ENCODE results near the gene CASK.

CASK gene

DNA sequence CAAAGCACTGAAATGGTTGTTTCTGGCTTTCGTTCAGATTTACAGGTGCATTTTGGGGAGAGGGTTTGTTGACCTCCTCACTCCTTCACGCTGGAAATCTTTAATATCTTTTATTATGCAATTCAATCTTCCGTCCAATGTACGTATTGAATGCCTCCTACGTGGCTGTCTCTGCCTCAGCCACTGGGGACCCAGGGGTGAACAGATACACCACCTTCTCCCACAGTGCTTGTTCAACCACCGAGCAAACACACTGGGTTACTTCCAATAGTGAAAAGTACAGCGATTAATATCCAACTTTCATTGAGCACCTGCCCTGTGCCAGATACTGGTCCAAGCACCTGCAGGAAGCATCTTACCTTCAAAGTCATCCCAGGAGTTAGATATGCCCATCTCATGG, 424.2 kb downstream of the CASK start:
- FAIRE-seq: no peak

DNA sequence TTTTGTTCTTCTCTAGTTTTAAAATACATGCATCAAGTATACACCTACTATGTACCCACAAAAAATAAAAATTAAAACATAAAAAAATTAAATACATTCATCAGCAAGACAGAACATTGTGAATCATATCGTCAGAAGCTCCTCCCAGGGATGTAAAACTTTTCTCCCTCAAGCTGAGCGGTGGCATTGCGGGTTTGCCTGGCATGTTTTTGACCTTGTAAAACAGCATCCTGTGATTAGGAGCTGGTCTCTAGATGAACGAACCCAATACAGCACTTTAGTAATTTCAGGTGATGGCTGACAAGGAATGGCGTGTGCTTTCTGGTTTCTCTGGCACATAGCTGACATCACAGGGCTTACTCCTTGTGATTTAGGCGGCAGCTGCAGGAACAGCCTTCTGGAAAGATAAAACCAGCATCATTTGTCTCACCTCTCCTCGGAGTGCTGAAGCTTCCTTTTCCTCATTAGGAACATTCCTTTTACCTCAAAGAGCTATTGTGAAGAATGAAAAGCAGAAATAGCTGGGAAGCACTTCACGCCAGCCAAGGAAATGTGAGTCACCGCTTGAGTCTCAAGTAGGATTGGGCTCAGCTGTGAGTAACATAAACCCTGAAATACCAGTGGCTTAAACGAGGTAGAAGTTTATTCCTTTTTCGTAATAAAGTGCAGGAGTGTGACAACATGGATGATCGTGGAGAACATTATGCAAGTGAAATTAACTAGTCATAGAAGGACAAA, 431.9 kb downstream of the CASK start:
- FAIRE-seq: no peak

DNA sequence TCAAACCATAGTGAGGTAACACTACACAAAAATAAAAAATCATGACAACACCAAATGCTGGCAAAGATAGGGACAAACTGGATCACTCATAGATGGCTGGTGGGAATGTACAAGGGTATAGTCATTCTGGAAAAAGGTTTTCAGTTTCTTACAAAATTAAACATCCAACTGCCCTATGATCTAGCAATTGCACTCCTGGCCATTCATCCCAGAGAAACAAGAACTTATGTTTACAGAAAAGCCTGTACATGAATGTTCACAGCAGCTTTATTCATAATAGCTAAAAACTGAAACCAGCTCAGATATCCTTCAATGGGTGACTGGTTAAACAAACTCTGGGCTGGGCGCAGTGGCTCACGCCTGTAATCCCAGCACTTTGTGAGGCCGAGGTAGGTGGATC, 432.9 kb downstream of the CASK start:
- no peak for FAIRE-seq

DNA sequence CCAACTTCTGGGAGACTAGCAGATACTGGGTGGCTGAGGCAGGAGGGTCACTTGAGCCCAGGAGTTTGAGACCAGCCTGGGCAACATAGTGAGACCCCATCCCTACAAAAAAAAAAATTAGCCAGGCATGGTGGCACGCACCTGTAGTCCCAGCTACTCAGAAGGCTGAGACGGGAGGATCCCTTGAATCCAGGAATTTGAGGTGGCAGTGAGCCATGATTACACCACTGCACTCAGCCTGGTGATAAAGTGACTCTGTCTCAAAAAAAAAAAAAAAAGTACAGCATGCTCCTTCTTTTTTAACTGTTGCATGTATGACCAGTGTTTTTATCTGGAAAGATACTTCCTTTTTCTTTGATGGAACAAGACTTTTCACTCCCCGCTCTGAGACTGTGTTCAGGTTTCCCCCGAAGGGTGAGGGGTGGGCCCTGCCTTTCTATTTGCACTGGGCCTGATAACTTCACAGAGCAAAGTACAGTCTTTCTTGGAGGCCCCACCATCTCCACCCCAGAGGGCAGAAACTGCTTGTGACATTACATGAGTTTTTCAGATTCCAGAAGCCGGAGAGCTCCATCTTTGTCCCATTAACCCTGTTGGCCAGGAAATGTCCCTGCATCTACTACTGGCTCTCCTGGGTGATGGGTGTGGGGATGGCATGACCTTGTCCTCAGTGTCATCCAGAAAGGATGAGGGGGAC, 441.1 kb downstream of the CASK start:
- no peak for FAIRE-seq

DNA sequence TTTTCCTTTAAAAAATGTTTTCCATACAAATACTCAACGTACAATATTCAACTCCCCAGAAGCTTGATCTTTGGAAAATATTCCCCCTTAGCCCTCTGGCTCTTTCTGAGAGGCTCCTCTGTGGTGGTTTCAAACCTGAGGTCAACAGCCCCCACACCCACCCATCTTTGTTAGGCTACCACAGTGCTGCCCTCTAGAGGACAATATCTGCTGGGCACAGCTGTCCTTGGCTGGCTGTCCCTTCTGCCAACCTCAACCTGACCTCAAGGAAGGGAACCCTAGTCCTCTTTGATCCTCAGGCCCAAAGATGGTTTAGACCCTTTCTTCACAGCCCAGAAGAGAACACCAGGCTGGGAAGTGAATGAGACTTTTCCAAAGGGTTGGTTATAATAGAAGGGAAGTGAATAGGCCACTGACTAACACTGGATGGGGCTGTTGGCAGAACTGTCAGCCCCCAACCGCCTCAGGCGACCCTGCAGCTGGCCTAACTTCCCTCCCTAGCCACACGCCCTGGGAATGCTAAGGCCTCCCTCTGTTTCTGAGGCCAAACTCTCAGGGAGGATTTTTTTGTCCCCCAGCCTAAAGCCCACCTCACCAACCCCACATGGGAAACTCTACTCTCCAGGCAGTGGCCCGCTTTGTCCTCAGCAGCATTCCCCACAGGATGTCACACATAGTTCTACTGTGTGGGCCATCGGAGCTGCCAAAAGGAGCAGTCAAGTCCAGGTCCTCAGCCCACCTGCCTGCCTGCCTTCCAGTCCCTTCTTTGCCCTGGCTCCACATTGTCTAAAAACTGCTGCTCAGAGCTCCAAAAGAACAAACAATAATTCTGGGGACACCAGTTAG, 441.9 kb downstream of the CASK start:
- no peak for FAIRE-seq

DNA sequence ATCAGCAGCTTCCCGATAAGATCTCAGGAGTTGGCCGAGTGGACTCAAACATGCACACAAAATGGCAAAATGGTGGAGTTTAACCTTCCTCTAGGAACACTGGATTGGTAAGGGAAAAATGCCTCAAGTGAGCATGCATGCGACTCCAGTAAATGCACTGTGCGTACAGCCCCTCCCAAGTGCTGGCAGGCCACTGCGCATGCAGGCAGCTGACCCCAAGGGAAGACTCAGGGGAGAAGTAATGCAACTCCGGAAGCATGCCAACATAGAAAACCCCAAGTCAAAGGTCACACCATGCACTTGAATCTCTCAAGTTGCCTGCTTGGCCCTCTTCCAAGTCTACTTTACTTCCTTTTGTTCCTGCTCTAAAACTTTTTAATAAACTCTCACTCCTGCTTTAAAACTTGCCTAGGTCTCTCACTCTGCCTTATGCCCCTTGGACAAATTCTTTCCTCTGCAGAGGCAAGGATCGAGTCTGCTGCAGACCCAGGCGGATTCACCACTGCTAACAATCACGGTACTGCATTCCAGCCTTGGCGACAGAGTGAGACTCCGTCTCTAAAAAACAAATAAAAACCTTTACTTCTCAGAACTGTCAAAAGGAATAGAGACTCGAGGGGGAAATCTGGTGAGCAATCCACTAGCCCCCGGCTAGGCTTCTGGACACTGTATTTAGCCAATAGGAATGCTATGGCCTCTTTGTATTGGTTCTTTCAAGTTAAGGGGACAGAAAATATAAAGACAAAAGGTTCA, 442.7 kb downstream of the CASK start:
- FAIRE-seq: no peak

DNA sequence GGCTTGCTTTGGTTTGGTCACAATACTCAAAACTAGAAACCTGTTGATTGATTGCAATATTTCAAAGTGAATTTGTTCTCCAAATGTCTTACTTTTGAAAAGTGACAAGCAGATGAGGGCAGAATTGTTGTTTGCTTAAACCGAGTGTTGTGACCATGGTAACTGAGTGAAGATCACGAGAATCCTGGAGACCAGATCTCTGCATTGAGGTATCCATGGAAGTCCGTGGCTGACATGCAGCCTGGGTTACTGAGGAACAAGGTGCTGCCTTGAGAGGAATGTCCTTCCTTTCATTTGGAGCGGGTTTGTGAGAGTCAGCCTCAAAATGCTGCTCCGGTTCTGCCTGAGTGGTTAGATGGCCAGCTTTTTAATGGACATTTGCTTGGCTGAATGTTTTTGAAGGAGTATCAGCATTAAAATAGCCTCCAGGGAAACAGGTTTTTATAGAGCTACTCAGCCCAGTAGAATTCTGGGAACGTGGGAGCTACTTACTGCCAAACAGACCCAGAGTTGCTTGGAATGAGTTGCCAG, 444.9 kb downstream of the CASK start:
- no peak for FAIRE-seq

DNA sequence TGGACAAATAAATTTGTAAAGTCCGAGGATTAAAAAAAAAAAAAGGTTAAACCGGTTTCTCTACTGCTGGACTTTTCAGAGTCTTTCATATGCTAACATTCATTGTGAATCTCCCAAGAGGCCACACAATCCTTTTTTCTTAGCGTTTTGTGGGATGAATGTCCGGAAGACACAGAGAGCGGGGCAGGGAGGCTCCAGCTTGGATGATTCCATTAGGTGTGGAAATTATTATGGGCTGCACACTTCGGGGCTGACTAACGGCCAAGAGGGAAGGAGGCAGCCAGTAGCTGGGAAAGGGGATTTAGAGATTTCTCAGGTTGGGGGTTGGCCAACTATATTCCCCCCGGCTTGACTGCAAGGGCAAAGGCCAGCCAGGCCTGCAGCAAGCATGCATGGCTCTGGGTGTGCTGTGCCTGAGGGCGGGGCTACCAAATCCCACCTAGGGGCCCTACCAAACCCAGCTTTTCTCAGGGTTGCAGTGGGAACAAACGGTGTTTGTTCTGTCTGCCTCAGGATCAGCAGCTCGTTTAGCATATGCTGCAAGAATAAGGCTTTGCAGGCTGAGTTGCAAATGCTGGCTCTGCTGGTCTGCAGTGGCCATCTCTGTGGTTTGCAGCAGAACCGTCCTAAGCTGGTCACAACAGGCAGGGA, 447.6 kb downstream of the CASK start:
- FAIRE-seq: no peak

DNA sequence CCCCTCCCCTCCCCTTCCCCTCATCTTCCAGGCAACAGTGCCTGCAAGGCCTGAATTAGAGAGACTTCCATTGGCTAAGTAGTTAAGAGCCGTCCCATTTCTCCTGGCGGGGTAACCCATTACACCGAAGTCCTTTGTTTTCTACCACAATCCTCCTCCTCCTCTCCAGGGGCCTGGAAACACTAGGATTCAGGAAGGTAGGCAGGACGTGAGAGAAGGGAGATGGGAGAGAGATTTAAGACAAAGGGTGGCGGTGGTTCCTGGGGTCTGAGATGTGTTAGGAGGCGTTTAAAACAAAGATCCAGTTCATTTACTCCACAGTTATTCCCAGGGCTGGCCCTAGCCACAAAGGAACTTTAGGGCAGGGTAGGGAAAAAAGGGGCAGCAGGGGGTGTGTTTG, 448.2 kb downstream of the CASK start:
- FAIRE-seq: no peak

DNA sequence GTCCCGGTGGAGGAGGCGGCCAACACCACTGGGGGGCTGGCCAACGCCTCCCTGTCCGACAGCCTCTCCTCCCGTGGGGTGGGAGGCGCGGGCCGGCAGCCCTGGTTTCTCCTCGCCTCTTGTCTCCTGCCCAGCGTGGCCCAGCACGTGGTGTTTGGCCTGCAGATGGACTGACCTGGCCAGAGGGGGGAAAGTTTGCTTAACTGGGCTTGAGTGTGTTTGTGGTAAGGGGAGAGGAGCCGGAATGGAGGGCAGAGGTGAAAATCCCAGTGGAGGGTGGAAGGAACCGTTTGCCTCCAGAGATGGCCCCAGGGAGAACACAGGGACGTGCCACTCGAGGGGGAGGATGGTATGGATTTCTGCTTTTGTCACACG, 448.6 kb downstream of the CASK start:
- no peak for FAIRE-seq

DNA sequence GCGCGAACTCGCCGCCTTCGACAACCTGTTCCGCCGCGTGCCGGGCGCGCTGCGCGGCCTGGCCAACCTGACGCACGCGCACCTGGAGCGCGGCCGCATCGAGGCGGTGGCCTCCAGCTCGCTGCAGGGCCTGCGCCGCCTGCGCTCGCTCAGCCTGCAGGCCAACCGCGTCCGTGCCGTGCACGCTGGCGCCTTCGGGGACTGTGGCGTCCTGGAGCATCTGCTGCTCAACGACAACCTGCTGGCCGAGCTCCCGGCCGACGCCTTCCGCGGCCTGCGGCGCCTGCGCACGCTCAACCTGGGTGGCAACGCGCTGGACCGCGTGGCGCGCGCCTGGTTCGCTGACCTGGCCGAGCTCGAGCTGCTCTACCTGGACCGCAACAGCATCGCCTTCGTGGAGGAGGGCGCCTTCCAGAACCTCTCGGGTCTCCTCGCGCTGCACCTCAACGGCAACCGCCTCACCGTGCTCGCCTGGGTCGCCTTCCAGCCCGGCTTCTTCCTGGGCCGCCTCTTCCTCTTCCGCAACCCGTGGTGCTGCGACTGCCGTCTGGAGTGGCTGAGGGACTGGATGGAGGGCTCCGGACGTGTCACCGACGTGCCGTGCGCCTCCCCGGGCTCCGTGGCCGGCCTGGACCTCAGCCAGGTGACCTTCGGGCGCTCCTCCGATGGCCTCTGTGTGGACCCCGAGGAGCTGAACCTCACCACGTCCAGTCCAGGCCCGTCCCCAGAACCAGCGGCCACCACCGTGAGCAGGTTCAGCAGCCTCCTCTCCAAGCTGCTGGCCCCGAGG, 449.2 kb downstream of the CASK start:
- FAIRE-seq: no peak

DNA sequence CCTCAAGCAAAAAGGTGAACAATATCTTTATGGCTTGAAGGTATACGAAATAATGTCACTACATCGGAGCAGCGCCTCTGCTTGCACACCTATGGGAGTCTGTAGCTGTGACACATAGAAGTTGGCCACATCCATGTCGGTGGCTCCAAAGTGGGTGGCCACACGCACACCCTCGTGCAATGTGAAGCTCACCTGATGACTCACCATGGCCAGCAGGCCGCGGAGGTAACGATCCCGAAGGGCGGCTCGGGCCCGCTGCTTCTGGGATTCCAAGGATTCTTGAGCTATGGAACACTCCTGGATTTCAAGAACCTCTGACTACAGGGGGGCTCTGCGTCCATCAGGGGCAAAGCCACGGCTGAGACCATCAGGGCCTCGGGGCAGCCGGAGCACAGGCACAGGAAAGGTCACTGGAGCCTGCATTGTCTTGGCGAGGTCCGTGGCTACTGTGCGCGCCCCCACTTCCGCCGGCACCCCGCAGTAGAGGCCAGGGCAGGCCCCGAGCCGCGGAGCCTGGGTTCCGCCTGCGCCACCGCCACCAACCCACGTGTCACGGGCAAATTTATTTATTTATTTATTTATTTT, 451.0 kb downstream of the CASK start:
- no peak for FAIRE-seq

DNA sequence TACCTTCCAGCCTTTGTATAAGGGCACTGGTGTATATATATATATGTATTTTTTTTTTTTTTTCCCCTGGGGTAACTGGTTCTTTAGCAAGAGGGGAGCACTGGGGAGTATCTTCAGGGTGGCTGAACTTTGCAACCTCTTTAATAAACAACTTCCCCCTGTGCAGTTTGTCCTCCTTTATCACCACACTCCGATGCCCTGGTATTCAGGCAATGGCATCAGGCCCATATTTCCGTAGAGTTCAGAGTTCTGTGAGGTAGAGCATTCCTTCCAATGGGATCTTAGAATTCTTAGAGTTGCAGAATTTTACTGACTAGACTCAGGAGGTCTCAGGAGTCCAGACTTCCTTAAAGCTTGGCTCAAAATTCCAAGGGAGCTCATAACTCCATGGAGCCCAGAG, 451.6 kb downstream of the CASK start:
- FAIRE-seq: no peak

DNA sequence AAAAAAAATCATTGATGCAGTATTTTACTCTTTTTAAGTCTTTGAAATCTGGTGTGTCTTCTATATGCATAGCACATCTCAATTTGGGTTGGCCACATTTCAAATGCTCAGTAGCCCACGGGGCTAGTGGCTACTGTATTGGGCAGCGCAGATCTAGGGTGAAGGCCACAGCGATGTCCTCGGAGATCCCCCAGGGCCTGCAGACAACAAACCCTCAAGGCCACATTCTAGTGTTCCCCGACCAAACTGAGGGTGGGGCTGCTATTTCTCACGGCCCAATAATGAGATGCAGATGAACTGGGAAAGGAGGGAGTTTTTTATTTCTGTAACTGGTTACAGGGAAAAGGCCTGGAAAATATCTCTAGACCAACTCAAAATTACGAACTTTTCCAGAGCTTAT, 452.6 kb downstream of the CASK start:
- FAIRE-seq: no peak

DNA sequence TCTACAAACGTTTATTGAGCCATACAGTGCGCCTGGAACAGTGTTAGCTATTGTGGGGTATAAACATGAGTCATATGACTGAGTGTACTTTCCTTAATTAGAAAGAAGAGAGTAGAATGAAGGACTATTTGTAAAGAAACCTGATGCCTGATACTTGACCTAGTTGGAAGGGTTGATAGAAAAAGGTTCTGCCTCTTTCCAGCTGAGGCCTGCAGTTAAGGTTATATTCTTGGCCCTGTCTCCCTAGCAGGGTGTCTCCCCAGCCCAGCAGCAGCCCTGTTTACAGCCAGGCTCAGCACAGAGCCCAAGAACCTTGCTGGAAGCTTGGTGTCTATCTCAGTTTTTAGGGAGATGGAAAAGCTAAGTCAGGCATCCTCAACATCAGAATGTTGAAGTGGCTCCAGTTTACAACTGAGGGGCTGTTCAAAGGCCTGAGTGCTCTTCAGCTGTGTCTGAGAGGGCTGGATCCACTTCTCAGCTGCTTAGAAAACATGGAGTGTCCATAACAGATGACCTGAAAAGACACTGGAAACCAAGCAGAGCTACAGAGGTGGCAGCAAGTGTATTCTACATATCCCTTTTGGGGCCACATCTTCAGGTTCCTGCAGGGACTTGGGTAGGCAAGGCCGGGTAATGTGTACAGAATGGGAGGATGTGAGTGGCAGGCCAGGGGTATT, 454.6 kb downstream of the CASK start:
- no peak for FAIRE-seq
